HG03139 (cell line): ENCODE data around the gene ABCA4.
"Not testable (repeated sequence)": the region's sequence is repeated elsewhere in the genome, so short reads cannot be mapped to it uniquely, and the experiment has no call there.

Experiments used
- ATAC-seq: cut with Tn5 transposase; IDR thresholded peaks from one replicate; pipeline ENCODE4 v1.9.1; 2021; ENCODE audit not compliant: unreplicated experiment

ABCA4 gene

GRCh38 chr1:94011709-94012595 lies 109.0 kb downstream of the ABCA4 start:
- ATAC-seq, result no peak

- ATAC-seq, result no peak
Measured at GRCh38 chr1:94011129-94011528, 109.8 kb downstream of the ABCA4 start.

GRCh38 chr1:94009304-94009703 lies 111.6 kb downstream of the ABCA4 start:
- no peak for ATAC-seq

- no peak for ATAC-seq
Measured at GRCh38 chr1:94006604-94007003, 114.3 kb downstream of the ABCA4 start.

GRCh38 chr1:94004924-94005323 lies 116.0 kb downstream of the ABCA4 start:
- ATAC-seq, result no peak

- ATAC-seq, result no peak
Measured at GRCh38 chr1:94002046-94002787, 118.7 kb downstream of the ABCA4 start.

- no peak for ATAC-seq
Measured at GRCh38 chr1:94001397-94002045, 119.4 kb downstream of the ABCA4 start.

- no peak for ATAC-seq
Measured at GRCh38 chr1:94000510-94001282, 120.3 kb downstream of the ABCA4 start.

- no peak for ATAC-seq
Measured at GRCh38 chr1:93999840-94000415, 121.0 kb downstream of the ABCA4 start.

- ATAC-seq, result not testable (repeated sequence)
Measured at GRCh38 chr1:93998532-93998931, 122.4 kb downstream of the ABCA4 start.

- ATAC-seq, result no peak
Measured at GRCh38 chr1:93997756-93998155, 123.2 kb downstream of the ABCA4 start.

- no peak for ATAC-seq
Measured at GRCh38 chr1:93995837-93996536, 125.0 kb downstream of the ABCA4 start.

- ATAC-seq, result no peak
Measured at GRCh38 chr1:93993731-93994130, 127.2 kb downstream of the ABCA4 start.

GRCh38 chr1:93992954-93993353 lies 128.0 kb downstream of the ABCA4 start:
- no peak for ATAC-seq

GRCh38 chr1:93992190-93992589 lies 128.8 kb downstream of the ABCA4 start:
- ATAC-seq, result no peak

GRCh38 chr1:93991271-93991670 lies 129.7 kb downstream of the ABCA4 start:
- no peak for ATAC-seq

GRCh38 chr1:93990477-93990876 lies 130.5 kb downstream of the ABCA4 start:
- ATAC-seq, result not testable (repeated sequence)

- ATAC-seq, result no peak
Measured at GRCh38 chr1:93990010-93990409, 130.9 kb downstream of the ABCA4 start.

- no peak for ATAC-seq
Measured at GRCh38 chr1:93989601-93990000, 131.3 kb downstream of the ABCA4 start.
